Ascending aorta (tissue), 2 donors: ENCODE measurements around the gene FDXACB1. TPM values are rescaled to one million over a fixed set of nuclear protein-coding genes. Genes with fewer than 3 reads are reported as not detected.

Experiments
- DNase-seq, 2 donors: peaks; one replicate each; pipeline ENCODE4 v3.0.0-alpha.2; 2019; ENCODE audit warnings: low spot score in 2 of 2
- H3K27ac ChIP-seq, 2 donors: fragments of 200-600 bp; sonication (generic); one replicate each; pipeline ENCODE4 v1.5.1; 2016 to 2017; ENCODE audit warnings: mild to moderate bottlenecking in 1 of 2
- H3K27me3 ChIP-seq: fragments of 200-600 bp; sonication (generic); one replicate; pipeline ENCODE4 v1.5.1; 2017
- H3K36me3 ChIP-seq, 2 donors: fragments of 200-600 bp; sonication (generic); one replicate each; pipeline ENCODE4 v1.5.1; 2016
- H3K4me1 ChIP-seq, 2 donors: fragments of 200-600 bp; sonication (generic); one replicate each; pipeline ENCODE4 v1.5.1; 2016 to 2017; ENCODE audit warnings: mild to moderate bottlenecking in 1 of 2
- H3K4me3 ChIP-seq, 2 donors: fragments of 200-600 bp; sonication (generic); one replicate each; pipeline ENCODE4 v1.5.1; 2016 to 2017; ENCODE audit warnings: mild to moderate bottlenecking in 1 of 2
- H3K9me3 ChIP-seq, 2 donors: fragments of 200-600 bp; sonication (generic); one replicate each; pipeline ENCODE4 v1.5.1; 2016
- intact Hi-C: fragments of 100-400 bp; cut with DNase I; formaldehyde crosslinking; loops from one replicate; pipeline ENCODE4 v1.15.1; 2023
- total RNA-seq: library from RNA; depleted of rRNA; stranded (reverse); fragments of >200 nt; gene quantifications from one replicate; pipeline ENCODE4 v1.1.0, GENCODE V29; 2016
- TF ChIP-seq, protein P1 (sequence below), 3 experiments: fragments of 200-600 bp in 2 of 3; fragments of 450-650 bp in 1 of 3; sonication (generic) in 2 of 3; IDR thresholded peaks; one replicate each; pipeline ENCODE4 v1.5.1; 2016 to 2019; ENCODE audit warnings: antibody characterized with exemption in 3 of 3, mild to moderate bottlenecking in 1 of 3, moderate library complexity in 1 of 3

Gene FDXACB1
- total RNA-seq, 1 donor from 2014 or later = 0.53 TPM

- H3K9me3 ChIP-seq = no peaks in the 10 kb centered on the region
- TF ChIP-seq, protein P1, sequence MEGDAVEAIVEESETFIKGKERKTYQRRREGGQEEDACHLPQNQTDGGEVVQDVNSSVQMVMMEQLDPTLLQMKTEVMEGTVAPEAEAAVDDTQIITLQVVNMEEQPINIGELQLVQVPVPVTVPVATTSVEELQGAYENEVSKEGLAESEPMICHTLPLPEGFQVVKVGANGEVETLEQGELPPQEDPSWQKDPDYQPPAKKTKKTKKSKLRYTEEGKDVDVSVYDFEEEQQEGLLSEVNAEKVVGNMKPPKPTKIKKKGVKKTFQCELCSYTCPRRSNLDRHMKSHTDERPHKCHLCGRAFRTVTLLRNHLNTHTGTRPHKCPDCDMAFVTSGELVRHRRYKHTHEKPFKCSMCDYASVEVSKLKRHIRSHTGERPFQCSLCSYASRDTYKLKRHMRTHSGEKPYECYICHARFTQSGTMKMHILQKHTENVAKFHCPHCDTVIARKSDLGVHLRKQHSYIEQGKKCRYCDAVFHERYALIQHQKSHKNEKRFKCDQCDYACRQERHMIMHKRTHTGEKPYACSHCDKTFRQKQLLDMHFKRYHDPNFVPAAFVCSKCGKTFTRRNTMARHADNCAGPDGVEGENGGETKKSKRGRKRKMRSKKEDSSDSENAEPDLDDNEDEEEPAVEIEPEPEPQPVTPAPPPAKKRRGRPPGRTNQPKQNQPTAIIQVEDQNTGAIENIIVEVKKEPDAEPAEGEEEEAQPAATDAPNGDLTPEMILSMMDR (IDR thresholded peaks at IDR 0.05) = peak; percentile 78 to 85 (median 85)
- H3K4me3 ChIP-seq = no peak overlapping the region
- H3K36me3 ChIP-seq = peaks cover 36 to 38% of the 10 kb centered on the region in 2 donors
- H3K27me3 ChIP-seq = no peaks in the 10 kb centered on the region
- H3K4me1 ChIP-seq = peaks cover 0 to 2% of the 10 kb centered on the region in 2 donors
- no peak overlapping the region for H3K27ac ChIP-seq
- intact Hi-C loops = loop anchor here (1.0 to 5.0 kb wide), 4 partner anchors 64 to 276 kb away; partner anchors contain the start of gene SIK2
- peak; percentile 54 to 94 for DNase-seq
These were observed 37.5 kb downstream of the FDXACB1 start for GRCh38 chr11:111841370-111842053.

- DNase-seq = no peak
These were observed 38.8 kb downstream of the FDXACB1 start for GRCh38 chr11:111840143-111840542.

DNA sequence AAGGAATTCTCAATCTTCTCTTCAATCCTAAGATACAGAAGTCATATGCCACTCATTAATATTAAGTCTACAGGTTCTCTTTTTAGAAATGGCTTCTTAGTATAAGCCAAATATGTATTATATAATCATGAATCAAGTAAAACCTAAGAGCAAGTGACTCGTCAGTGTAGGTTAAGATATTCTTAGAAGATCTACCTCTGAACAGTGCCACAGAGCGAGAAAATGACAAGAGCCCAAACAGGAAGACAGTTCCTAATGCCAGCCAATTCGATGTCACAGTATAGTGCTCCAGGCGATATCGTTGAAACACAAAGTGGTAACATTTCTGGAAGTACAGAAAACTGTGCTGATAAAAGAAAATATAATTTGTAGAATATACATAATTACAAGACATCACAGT lies 40.9 kb downstream of the FDXACB1 start:
- TF ChIP-seq, protein P1 (IDR thresholded peaks at IDR 0.05) = no peak
- H3K4me3 ChIP-seq = no peak overlapping the region
- peaks cover 36 to 37% of the 10 kb centered on the region in 2 donors for H3K36me3 ChIP-seq
- no peak overlapping the region for H3K27ac ChIP-seq
- intact Hi-C loops = no loop called here
- no peak for DNase-seq
- no peaks in the 10 kb centered on the region for H3K27me3 ChIP-seq
- H3K4me1 ChIP-seq = peaks cover 0 to 2% of the 10 kb centered on the region in 2 donors
- H3K9me3 ChIP-seq = no peaks in the 10 kb centered on the region

More at GRCh38 chr11:111840143-111840542, 38.8 kb downstream of the FDXACB1 start:
- H3K27me3 ChIP-seq = no peaks in the 10 kb centered on the region
- peaks cover 34 to 43% of the 10 kb centered on the region in 2 donors for H3K36me3 ChIP-seq
- intact Hi-C loops = loop anchor here (5.0 kb wide), 2 partner anchors 63 to 253 kb away; no protein-coding TSS in a partner anchor
- H3K27ac ChIP-seq = no peak overlapping the region
- H3K9me3 ChIP-seq = no peaks in the 10 kb centered on the region
- H3K4me3 ChIP-seq = no peak overlapping the region
- peaks cover 0 to 2% of the 10 kb centered on the region in 2 donors for H3K4me1 ChIP-seq
- TF ChIP-seq, protein P1 (IDR thresholded peaks at IDR 0.05) = no peak

DNA sequence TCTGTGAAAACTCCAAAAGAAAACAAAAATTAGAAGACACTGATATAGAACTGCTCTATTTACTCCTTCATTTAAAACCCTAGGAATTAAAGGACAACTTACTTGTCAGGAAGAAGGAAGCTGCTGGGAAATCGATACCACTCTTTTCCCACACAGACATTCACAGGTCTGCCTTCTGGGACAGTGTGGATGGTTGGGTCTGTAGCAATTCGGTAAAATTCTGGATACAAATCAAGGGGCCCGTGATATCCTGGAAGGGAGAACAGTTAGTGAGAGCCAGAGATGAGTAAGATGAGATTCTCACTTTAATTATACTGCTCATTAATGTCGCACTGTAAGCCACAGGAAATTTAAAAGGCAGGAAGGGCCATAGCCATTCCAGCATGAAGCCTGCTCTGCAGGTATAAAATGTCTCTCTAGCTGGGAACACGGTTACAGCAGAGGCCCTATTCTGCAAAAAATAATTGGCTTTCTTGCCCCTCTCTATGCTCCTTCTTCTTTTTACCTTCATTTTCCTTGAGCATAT lies 41.5 kb downstream of the FDXACB1 start:
- no peaks in the 10 kb centered on the region for H3K9me3 ChIP-seq
- TF ChIP-seq, protein P1 (IDR thresholded peaks at IDR 0.05) = no peak
- peaks cover 36 to 39% of the 10 kb centered on the region in 2 donors for H3K36me3 ChIP-seq
- H3K4me3 ChIP-seq = no peak overlapping the region
- H3K4me1 ChIP-seq = peaks cover 0 to 2% of the 10 kb centered on the region in 2 donors
- no peak overlapping the region for H3K27ac ChIP-seq
- intact Hi-C loops = no loop called here
- no peak for DNase-seq
- no peaks in the 10 kb centered on the region for H3K27me3 ChIP-seq

DNA sequence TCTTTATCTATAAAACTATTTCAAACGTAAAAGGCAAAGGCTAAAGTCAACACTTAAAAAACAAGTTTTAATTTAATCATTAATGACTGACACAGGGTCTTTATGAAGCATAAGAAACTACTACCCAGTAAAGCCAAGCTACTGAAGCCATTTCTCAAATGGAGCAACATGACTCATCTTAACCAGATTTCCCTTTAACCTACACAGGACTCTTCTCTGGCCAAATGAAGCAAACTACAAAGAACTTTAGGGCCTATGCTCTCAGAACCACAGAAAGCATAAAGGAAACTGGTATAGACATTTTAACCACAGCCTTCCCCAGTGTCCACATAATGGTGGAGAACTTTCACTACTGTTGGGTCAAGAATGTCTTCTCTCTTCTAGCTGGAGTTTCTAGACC lies 42.2 kb downstream of the FDXACB1 start:
- H3K4me1 ChIP-seq = peaks cover 0 to 2% of the 10 kb centered on the region in 2 donors
- peaks cover 36 to 42% of the 10 kb centered on the region in 2 donors for H3K36me3 ChIP-seq
- TF ChIP-seq, protein P1 (IDR thresholded peaks at IDR 0.05) = no peak
- no peak for DNase-seq
- no peak overlapping the region for H3K4me3 ChIP-seq
- no peaks in the 10 kb centered on the region for H3K9me3 ChIP-seq
- H3K27ac ChIP-seq = no peak overlapping the region
- intact Hi-C loops = no loop called here
- H3K27me3 ChIP-seq = no peaks in the 10 kb centered on the region
